Esophagus muscularis mucosa (tissue), 3 donors: ENCODE measurements around the gene ASTN2.

ENCODE experiments used
- POLR2A ChIP-seq: fragments of 450-650 bp; IDR thresholded peaks from one replicate; pipeline ENCODE4 v1.6.1; 2017; ENCODE audit warnings: antibody characterized with exemption, moderate library complexity, mild to moderate bottlenecking, low read depth
- POLR2AphosphoS5 ChIP-seq, 2 donors: sonication (generic); formaldehyde crosslinking; IDR thresholded peaks; one replicate each; pipeline ENCODE4 v1.6.1; 2017; ENCODE audit warnings: antibody characterized with exemption in 2 of 2
- TF ChIP-seq, protein P1 (sequence below), 3 experiments: fragments of 200-600 bp in 2 of 3; fragments of 450-650 bp in 1 of 3; sonication (generic) in 2 of 3; IDR thresholded peaks; one replicate each; pipeline ENCODE4 v1.5.1; 2017 to 2019; ENCODE audit warnings: antibody characterized with exemption in 3 of 3, mild to moderate bottlenecking in 2 of 3, moderate library complexity in 1 of 3

DNA sequence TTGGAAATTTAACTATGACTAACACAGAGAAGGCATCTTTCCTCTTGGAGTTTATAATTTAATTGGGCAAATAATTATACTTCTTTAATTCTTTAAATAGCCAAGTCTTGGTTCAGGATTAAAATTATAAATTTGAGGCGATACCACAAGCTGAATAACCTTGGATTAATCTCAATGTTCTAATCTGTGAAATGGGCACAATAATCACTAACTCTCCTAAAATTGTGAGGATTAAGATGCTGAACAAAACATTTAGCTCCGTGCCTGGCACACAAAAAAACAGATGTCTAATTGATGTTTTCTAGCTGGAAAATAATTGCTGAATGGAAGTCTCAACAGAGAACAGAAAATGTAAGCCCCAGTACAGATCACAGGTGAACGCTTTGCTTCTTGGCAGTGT lies 797.5 kb downstream of the ASTN2 start:
- TF ChIP-seq, protein P1, sequence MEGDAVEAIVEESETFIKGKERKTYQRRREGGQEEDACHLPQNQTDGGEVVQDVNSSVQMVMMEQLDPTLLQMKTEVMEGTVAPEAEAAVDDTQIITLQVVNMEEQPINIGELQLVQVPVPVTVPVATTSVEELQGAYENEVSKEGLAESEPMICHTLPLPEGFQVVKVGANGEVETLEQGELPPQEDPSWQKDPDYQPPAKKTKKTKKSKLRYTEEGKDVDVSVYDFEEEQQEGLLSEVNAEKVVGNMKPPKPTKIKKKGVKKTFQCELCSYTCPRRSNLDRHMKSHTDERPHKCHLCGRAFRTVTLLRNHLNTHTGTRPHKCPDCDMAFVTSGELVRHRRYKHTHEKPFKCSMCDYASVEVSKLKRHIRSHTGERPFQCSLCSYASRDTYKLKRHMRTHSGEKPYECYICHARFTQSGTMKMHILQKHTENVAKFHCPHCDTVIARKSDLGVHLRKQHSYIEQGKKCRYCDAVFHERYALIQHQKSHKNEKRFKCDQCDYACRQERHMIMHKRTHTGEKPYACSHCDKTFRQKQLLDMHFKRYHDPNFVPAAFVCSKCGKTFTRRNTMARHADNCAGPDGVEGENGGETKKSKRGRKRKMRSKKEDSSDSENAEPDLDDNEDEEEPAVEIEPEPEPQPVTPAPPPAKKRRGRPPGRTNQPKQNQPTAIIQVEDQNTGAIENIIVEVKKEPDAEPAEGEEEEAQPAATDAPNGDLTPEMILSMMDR (IDR thresholded peaks at IDR 0.05), result no peak
- TF ChIP-seq POLR2A, result no peak
- TF ChIP-seq POLR2AphosphoS5 (IDR thresholded peaks at IDR 0.05), result no peak
